ENCODE data around the gene CDC42EP4.

GRCh38 chr17:73360961-73361761 is 49.4 kb upstream of the CDC42EP4 start:
- TF ChIP-seq, protein P1, sequence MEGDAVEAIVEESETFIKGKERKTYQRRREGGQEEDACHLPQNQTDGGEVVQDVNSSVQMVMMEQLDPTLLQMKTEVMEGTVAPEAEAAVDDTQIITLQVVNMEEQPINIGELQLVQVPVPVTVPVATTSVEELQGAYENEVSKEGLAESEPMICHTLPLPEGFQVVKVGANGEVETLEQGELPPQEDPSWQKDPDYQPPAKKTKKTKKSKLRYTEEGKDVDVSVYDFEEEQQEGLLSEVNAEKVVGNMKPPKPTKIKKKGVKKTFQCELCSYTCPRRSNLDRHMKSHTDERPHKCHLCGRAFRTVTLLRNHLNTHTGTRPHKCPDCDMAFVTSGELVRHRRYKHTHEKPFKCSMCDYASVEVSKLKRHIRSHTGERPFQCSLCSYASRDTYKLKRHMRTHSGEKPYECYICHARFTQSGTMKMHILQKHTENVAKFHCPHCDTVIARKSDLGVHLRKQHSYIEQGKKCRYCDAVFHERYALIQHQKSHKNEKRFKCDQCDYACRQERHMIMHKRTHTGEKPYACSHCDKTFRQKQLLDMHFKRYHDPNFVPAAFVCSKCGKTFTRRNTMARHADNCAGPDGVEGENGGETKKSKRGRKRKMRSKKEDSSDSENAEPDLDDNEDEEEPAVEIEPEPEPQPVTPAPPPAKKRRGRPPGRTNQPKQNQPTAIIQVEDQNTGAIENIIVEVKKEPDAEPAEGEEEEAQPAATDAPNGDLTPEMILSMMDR (IDR thresholded peaks at IDR 0.05), result no peak
- TF ChIP-seq POLR2A (IDR thresholded peaks at IDR 0.05), result no peak
